Measurements from ENCODE around the gene MAPK12.
"Not testable (repeated sequence)": the region's sequence is repeated elsewhere in the genome, so short reads cannot be mapped to it uniquely, and the experiment has no call there.

Gene MAPK12

DNA sequence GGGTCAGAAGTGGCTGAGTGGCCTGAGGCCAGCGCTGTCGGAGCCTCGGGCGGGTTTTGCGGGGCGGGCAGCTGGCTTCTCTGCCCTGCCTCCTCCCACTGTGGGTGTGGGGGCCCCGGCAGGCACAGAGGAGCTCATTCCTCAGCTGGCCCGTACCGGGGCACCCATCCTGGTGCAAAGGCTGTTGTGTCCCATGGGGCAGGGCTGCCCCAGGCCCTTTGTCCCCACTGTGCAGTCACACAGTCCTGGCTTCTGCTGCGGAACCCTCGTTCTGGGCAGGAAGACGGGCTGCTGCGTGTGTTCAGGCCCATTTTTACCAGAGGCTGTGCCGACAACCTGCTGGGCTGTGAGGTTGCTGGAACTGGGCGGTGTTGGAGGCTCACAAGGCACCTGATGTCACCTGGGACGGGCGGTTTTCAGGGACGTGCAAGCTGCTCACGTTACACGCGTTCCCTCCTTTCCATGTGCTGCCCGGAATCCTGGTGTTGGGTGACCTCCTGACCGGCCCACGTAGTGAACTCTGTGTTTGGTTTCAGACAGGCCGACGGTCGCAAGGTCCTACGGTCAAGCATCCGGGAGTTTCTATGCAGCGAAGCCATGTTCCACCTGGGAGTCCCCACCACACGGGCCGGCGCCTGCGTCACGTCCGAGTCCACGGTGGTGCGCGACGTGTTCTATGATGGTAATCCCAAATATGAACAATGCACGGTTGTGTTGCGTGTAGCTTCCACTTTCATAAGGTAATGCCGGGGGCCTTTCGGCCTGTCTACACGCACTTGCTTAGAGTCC is 55.5 kb downstream of the MAPK12 start:
- TF ChIP-seq, protein P1, sequence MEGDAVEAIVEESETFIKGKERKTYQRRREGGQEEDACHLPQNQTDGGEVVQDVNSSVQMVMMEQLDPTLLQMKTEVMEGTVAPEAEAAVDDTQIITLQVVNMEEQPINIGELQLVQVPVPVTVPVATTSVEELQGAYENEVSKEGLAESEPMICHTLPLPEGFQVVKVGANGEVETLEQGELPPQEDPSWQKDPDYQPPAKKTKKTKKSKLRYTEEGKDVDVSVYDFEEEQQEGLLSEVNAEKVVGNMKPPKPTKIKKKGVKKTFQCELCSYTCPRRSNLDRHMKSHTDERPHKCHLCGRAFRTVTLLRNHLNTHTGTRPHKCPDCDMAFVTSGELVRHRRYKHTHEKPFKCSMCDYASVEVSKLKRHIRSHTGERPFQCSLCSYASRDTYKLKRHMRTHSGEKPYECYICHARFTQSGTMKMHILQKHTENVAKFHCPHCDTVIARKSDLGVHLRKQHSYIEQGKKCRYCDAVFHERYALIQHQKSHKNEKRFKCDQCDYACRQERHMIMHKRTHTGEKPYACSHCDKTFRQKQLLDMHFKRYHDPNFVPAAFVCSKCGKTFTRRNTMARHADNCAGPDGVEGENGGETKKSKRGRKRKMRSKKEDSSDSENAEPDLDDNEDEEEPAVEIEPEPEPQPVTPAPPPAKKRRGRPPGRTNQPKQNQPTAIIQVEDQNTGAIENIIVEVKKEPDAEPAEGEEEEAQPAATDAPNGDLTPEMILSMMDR (conservative IDR thresholded peaks at IDR 0.05; ENCODE audit: low read depth, low read length): no peak
- H3K4me3 ChIP-seq (ENCODE audit: low read depth, low read length): no peak overlapping the region
- DNase-seq (ENCODE audit: low read depth): no peak

GRCh38 chr22:50204998-50205397 is 56.5 kb downstream of the MAPK12 start:
- not testable (repeated sequence) for H3K4me3 ChIP-seq (ENCODE audit: low read depth, low read length); DNase-seq (ENCODE audit: low read depth)

DNA sequence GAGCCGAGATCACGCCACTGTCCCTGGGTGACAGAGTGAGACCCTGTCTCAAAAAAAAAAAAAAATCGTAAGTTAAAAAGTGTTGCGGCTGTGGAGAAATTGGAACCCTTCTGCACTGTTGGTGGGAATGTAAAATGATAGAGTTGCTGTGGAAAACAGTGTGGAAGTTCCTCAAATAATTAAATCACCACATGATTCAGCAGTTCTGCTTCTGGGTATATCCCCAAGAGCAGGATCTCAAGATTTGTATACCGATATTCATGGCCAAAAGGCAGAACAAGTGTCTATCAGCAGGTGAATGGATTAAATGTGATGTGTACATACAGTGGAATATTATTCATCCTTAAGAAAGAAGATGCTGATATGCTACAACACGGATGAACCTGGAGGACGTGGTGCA is 56.9 kb downstream of the MAPK12 start:
- no peak overlapping the region for H3K4me3 ChIP-seq (ENCODE audit: low read depth, low read length)
- DNase-seq (ENCODE audit: low read depth): no peak
- TF ChIP-seq, protein P1 (conservative IDR thresholded peaks at IDR 0.05; ENCODE audit: low read depth, low read length): no peak

DNA sequence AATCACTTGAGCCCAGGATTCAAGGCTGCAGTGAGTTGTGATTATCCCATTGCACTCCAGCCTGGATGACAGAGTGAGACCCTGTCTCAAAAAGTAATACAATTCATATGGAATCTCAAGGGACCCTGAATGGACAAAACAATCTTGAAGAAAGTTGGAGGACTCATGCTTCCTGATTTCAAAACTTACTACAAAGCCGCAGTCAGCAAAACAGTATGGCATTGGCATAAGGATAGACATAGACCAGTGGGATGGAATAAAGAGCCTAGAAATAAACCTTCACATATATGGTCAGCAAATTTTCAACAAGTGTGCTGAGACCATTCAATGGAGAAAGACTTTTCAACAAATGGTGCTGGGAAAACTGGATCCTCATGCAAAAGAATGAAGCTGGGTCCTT is 58.2 kb downstream of the MAPK12 start:
- TF ChIP-seq, protein P1 (conservative IDR thresholded peaks at IDR 0.05; ENCODE audit: low read depth, low read length): no peak
- no peak for DNase-seq (ENCODE audit: low read depth)
- no peak overlapping the region for H3K4me3 ChIP-seq (ENCODE audit: low read depth, low read length)

Data from choroid plexus epithelial cell (primary cell).